Endothelial cell of umbilical vein (primary cell): ENCODE measurements around the gene CSNK1G2. TPM values are rescaled to one million over a fixed set of nuclear protein-coding genes. Genes with fewer than 3 reads are reported as not detected.

Source experiments
- BruUV-seq: library from RNA; stranded (reverse); fragments of 400-500 nt; replicated peaks from 2 replicates; lab custom pipeline; 2021; lab: Mats Ljungman, UMichigan
- CTCF ChIA-PET: fragments of 300-600, 350-600 bp; sonication (Branson Sonifier 250); formaldehyde crosslinking; loops from one replicate; lab custom pipeline; 2021; ENCODE audit warnings: antibody characterized with exemption, inconsistent platforms; lab: Charles Lee
- POLR2A ChIA-PET: fragments of 300-600, 350-600 bp; sonication (Branson Sonifier 250); formaldehyde crosslinking; loops from one replicate; lab custom pipeline; 2021; ENCODE audit warnings: antibody characterized with exemption, inconsistent platforms; lab: Charles Lee
- DNase-seq: peaks from one replicate; pipeline ENCODE4 v3.0.0-alpha.2; 2011; ENCODE audit warnings: low read depth, low spot score
- FAIRE-seq: peaks from 2 replicates; lab custom pipeline; 2011; peaks lifted over from hg19 to GRCh38; lab: Jason Lieb, UNC
- H2AFZ ChIP-seq: 2 replicates; pipeline ENCODE4 v1.6.0; 2012; ENCODE audit warnings: low read depth, low read length, control low read depth, inconsistent platforms
- H3K27ac ChIP-seq: 2 replicates; pipeline ENCODE4 v1.5.1; 2011; ENCODE audit warnings: low read depth, mild to moderate bottlenecking, control low read depth, low read length, moderate library complexity; ENCODE audit not compliant: insufficient read depth
- H3K27me3 ChIP-seq, 2 experiments: 2 replicates each; pipeline versions ENCODE4 v1.6.0 to v1.6.1; 2011; ENCODE audit warnings: low read length in 2 of 2, mixed read lengths in 1 of 2; ENCODE audit not compliant: control insufficient read depth in 2 of 2, insufficient read depth in 2 of 2
- H3K36me3 ChIP-seq, 2 experiments: 2 replicates in 1 of 2; 3 replicates in 1 of 2; pipeline ENCODE4 v1.5.1; 2011; ENCODE audit warnings: low read length in 2 of 2, mild to moderate bottlenecking in 1 of 2, moderate library complexity in 1 of 2; ENCODE audit not compliant: control insufficient read depth in 2 of 2, insufficient read depth in 2 of 2; ENCODE audit errors: extremely low read depth in 1 of 2
- H3K4me1 ChIP-seq: 3 replicates; pipeline ENCODE4 v1.5.1; 2011; ENCODE audit warnings: mild to moderate bottlenecking, low read length; ENCODE audit not compliant: control insufficient read depth, insufficient read depth; ENCODE audit errors: extremely low read depth
- H3K4me2 ChIP-seq: 2 replicates; pipeline ENCODE4 v1.6.1; 2011; ENCODE audit warnings: low read length, control low read depth, mixed read lengths; ENCODE audit not compliant: insufficient read depth
- H3K4me3 ChIP-seq, 3 experiments: fragments of 200-600 bp in 1 of 3; sonication (generic), shearing (Covaris generic) in 1 of 3; replicated peaks in 1 of 3; 2 replicates each; pipeline ENCODE4 v1.5.1; 2011 to 2016; ENCODE audit warnings: control low read depth in 3 of 3, low read length in 3 of 3, mild to moderate bottlenecking in 2 of 3, inconsistent platforms in 1 of 3, low read depth in 1 of 3, moderate library complexity in 1 of 3; ENCODE audit not compliant: insufficient read depth in 1 of 3
- H3K79me2 ChIP-seq: 2 replicates; pipeline ENCODE4 v1.6.0; 2012; ENCODE audit warnings: low read length, inconsistent platforms; ENCODE audit not compliant: control insufficient read depth, insufficient read depth
- H3K9ac ChIP-seq: replicated peaks from 2 replicates; pipeline ENCODE3; 2011; ENCODE audit warnings: low read length, control low read depth; ENCODE audit not compliant: insufficient read depth; ENCODE audit errors: extremely low read depth
- H3K9me1 ChIP-seq: replicated peaks from 3 replicates; pipeline ENCODE4 v1.6.0; 2011; ENCODE audit warnings: mild to moderate bottlenecking, low read length; ENCODE audit not compliant: control insufficient read depth, insufficient read depth; ENCODE audit errors: extremely low read depth
- H3K9me3 ChIP-seq: replicated peaks from 2 replicates; pipeline ENCODE4 v1.5.1; 2012; ENCODE audit warnings: low read length, inconsistent platforms; ENCODE audit not compliant: control insufficient read depth, insufficient read depth
- H4K20me1 ChIP-seq: replicated peaks from 2 replicates; pipeline ENCODE3; 2011; ENCODE audit warnings: mild to moderate bottlenecking, low read length; ENCODE audit not compliant: control insufficient read depth, insufficient read depth; ENCODE audit errors: extremely low read depth
- CTCF ChIP-seq, 2 donors: IDR thresholded peaks; 1 replicate in 1 of 2; 2 replicates in 1 of 2; pipeline ENCODE4 v1.5.1; 2011; ENCODE audit warnings: low read length in 2 of 2, mild to moderate bottlenecking in 2 of 2, moderate library complexity in 2 of 2, control low read depth in 1 of 2, inconsistent platforms in 1 of 2, low read depth in 1 of 2; ENCODE audit not compliant: insufficient read depth in 1 of 2; ENCODE audit errors: extremely low read depth in 1 of 2
- EZH2 ChIP-seq: IDR thresholded peaks from 2 replicates; pipeline ENCODE4 v1.6.1; 2012; ENCODE audit warnings: borderline replicate concordance, low read depth, mild to moderate bottlenecking, moderate library complexity, low read length, inconsistent platforms; ENCODE audit not compliant: severe bottlenecking
- FOS ChIP-seq: IDR thresholded peaks from 2 replicates; pipeline ENCODE4 v1.6.1; 2011; ENCODE audit warnings: mild to moderate bottlenecking, low read length, moderate library complexity, borderline replicate concordance; ENCODE audit not compliant: insufficient read depth
- GATA2 ChIP-seq: IDR thresholded peaks from 2 replicates; pipeline ENCODE4 v1.7.0; 2011; ENCODE audit warnings: low read depth, mild to moderate bottlenecking, moderate library complexity, mixed read lengths, low read length; ENCODE audit not compliant: insufficient read length, insufficient read depth
- JUN ChIP-seq: IDR thresholded peaks from 2 replicates; pipeline ENCODE4 v1.6.1; 2011; ENCODE audit warnings: borderline replicate concordance, low read depth; ENCODE audit not compliant: insufficient read length, insufficient read depth
- MYC ChIP-seq: IDR thresholded peaks from one replicate; pipeline ENCODE4 v1.6.1; 2011; ENCODE audit warnings: mild to moderate bottlenecking, low read depth, low read length
- POLR2A ChIP-seq: IDR thresholded peaks from 2 replicates; pipeline ENCODE4 v1.6.1; 2012; ENCODE audit warnings: low read depth, mild to moderate bottlenecking, control low read depth, low read length
- POLR2AphosphoS5 ChIP-seq: IDR thresholded peaks from 2 replicates; pipeline ENCODE4 v1.6.1; 2012; ENCODE audit warnings: low read depth, mild to moderate bottlenecking, control low read depth, low read length, moderate library complexity; ENCODE audit not compliant: insufficient read depth
- dilution Hi-C: fragments of 300-500 bp; cut with MboI; formaldehyde crosslinking; loops from one replicate; pipeline ENCODE4 v1.15.0; 2019; ENCODE audit warnings: low sequenced_read_pairs; ENCODE audit not compliant: extremely low pct_ligation_motif_present
- intact Hi-C: fragments of 100-400 bp; cut with micrococcal nuclease; formaldehyde crosslinking; loops from one replicate; pipeline ENCODE4 v1.10.0; 2022
- polyA plus RNA-seq, 4 experiments: library from polyadenylated mRNA; depleted of rRNA in 3 of 4; stranded (reverse) in 3 of 4; unstranded in 1 of 4; fragments of >200 nt; gene quantifications; 2 replicates each; pipeline versions ENCODE4 v1.2.1 to v1.2.3, GENCODE V29; 2011 to 2012; ENCODE audit warnings: missing spikeins in 1 of 4
- total RNA-seq: library from RNA; stranded (reverse); gene quantifications from 2 replicates; pipeline ENCODE4 v1.2.3, GENCODE V29; 2021

CSNK1G2 gene
- total and polyA plus RNA-seq, 2 donors (not counting 3 experiments of a cell fraction or from before 2014, with no cell fraction given) = 96.6 to 110 TPM

GRCh38 chr19:2013683-2013961, 72.7 kb downstream of the CSNK1G2 start:
- ChIA-PET POLR2A (no interaction called here), CTCF (no interaction called here)
- intact Hi-C loops (no loop called here), dilution Hi-C loops (no loop called here)
- no peaks in the 10 kb centered on the region for H3K36me3 ChIP-seq
- no peak overlapping the region for H3K4me3 ChIP-seq
- no peak overlapping the region for H3K9ac ChIP-seq
- no peaks in the 10 kb centered on the region for H3K27me3 ChIP-seq
- H3K79me2 ChIP-seq = peaks cover 12% of the 10 kb centered on the region
- FAIRE-seq (no peak), DNase-seq (no peak)
- no TSS peak for BruUV-seq
- no peaks in the 10 kb centered on the region for H3K9me3 ChIP-seq
- TF ChIP-seq GATA2 (no peak), JUN (no peak)
- H3K4me2 ChIP-seq = no peak overlapping the region
- no peak overlapping the region for H3K27ac ChIP-seq
- no peaks in the 10 kb centered on the region for H4K20me1 ChIP-seq
- no peak overlapping the region for H2AFZ ChIP-seq
- H3K9me1 ChIP-seq = no peaks in the 10 kb centered on the region
- no peaks in the 10 kb centered on the region for H3K4me1 ChIP-seq

GRCh38 chr19:2014131-2014571, 73.2 kb downstream of the CSNK1G2 start:
- intact Hi-C loops (no loop called here), dilution Hi-C loops (no loop called here)
- Histone ChIP-seq H3K9me1 (no peaks in the 10 kb centered on the region), H3K27ac (no peak overlapping the region), H3K4me1 (no peaks in the 10 kb centered on the region), H4K20me1 (no peaks in the 10 kb centered on the region), H3K4me2 (no peak overlapping the region), H2AFZ (no peak overlapping the region), H3K27me3 (no peaks in the 10 kb centered on the region), H3K4me3 (no peak overlapping the region), H3K9ac (no peak overlapping the region), H3K36me3 (no peaks in the 10 kb centered on the region), H3K79me2 (peaks cover 12% of the 10 kb centered on the region), H3K9me3 (no peaks in the 10 kb centered on the region)
- DNase-seq (no peak), FAIRE-seq (no peak)
- CTCF ChIA-PET = no interaction called here
- no peak for TF ChIP-seq FOS
- no peak for TF ChIP-seq GATA2
- no peak for TF ChIP-seq EZH2
- TF ChIP-seq POLR2AphosphoS5 = no peak
- TF ChIP-seq CTCF (IDR thresholded peaks at IDR 0.05; ENCODE audit: extremely low read depth in 1 of 2, insufficient read depth in 1 of 2, low read depth in 1 of 2, low read length in 2 of 2) = no peak
- TF ChIP-seq MYC = no peak
- TF ChIP-seq POLR2A = no peak
- no TSS peak for BruUV-seq
- POLR2A ChIA-PET = no interaction called here
